Colon (tissue), 2 donors: ENCODE results near the gene MTA1.

Experiments
- FAIRE-seq: peaks from 2 replicates; lab custom pipeline; 2012; peaks lifted over from hg19 to GRCh38; lab: Jason Lieb, UNC
- donor health status: control.
- donor health status: control.

Gene MTA1

DNA sequence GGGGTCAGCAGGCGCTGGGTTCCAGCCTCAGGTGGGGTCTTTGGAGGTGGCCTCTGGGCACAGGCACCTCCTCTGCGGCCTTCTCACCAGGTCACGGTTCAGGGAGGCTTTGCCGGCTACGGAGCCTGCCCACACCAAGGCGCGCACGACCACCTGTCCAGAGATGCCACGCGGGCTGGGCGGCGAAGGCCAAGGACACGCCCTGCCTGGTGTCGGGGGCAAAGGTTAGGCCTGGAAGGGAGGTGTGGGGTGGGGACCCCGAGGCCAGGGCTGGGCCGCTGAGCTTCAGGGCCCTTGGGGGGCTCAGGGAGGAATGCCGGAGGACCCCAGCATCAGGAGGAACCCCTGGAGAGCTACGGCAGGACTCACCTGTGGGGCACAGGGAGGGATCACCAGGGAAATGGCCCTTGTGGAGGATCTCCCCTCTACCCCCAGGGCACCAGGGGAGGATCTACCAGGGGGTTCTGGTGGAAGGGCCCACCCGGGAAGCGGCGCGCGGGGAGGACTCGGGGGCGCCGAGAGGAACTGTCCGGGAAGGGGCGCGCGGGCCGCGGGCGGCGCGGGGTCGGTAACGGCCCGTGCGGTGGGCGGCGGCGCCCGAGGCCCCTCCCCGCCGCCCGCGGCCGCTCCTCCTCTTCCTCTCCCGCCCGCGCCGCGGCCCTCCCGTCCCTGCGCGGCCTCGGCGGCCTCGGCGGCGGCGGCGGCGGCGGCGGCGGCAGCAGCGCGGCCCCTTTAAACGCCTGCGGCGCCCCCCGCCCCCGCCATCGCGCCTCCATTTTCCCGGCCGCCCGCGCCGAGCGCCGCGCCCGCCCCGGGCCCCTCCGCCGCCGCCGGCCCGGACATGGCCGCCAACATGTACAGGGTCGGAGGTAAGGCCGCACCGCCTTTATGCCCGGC lies at the start of gene MTA1:
MTA1 (plus strand) TSS at position 633 of the 897 bp plus-strand sequence; CDS start at position 842, 209 bp downstream.
- FAIRE-seq = no peak

DNA sequence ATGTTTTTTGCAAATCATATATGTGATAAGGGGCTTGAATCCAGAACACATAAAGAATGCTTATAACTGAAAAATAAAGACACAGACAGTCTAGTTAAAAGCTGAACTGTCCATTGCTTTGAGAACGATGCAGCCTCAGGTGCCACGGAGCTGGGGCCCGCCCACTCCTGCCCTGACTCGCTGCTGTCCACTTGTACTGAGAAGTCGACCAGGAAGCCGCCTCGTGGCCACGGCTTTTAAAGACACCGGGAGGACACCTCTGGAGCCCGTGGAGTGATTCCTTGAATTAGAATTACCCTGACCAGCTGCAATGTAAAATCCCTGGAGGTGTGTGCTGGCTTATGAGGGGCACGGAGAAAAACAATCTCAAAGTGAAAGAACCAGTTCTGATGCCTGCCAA lies 45.2 kb upstream of the MTA1 start:
- FAIRE-seq = no peak

DNA sequence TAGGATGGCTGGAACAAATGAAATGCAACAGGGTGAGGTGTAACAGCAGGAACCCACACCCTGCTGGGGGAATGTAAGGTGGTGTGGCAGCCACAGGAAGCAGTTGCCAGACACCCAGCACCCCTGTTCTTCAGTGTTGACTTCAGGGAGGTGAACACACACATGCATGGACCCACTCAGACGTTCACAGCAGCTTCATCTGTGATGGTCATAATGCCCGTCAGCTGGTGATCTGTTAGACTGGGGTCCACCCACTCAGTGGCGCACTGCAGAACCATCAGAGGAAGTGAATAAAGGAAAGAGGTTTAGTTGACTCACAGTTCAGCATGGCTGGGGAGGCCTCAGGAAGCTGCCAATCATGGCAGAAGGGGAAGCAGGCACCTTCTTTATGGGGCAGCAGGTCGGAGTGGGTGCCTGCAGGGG lies 44.0 kb upstream of the MTA1 start:
- no peak for FAIRE-seq

DNA sequence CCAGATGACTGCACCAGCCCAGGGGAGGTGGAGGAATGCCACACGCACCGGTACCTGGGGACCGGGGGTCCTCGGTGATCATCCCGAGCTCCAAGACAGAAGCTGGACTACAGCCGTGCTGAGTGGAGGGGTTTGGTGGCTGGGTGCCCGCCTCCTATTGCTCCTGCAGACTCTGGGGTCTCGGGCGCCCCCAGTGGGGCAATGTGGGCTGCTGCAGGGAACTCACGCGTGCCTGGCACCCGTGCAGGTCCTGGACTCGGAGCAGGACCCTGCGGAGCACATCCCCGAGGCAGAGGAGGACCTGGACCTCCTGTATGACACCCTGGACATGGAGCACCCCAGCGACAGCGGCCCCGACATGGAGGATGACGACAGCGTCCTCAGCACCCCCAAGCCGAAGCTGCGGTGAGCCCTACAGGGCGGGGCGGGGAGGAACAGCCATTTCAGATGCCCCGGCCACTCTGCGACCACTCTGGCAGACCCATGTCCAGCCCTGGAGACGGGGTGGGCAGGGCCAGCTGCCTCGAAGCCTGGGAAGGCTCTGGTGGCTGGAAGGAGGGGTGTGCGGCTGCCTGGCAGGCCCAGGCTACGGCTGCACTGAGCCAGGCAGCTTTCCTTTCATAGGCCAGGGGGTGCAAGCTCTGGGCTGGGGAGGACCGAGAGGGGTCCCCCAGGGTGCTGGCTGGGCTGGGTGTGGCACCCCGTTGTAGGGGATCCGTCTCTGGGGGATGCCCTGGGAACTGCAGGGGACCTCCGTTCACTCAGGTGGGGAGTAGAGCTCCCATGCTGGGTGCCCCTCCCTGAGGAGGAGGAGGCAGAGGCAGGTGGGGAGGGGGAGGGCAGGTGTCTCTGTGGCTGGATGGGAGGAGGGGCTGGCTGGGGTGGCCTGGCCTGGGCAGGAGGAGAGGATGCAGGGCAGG lies 42.8 kb upstream of the MTA1 start:
- no peak for FAIRE-seq

DNA sequence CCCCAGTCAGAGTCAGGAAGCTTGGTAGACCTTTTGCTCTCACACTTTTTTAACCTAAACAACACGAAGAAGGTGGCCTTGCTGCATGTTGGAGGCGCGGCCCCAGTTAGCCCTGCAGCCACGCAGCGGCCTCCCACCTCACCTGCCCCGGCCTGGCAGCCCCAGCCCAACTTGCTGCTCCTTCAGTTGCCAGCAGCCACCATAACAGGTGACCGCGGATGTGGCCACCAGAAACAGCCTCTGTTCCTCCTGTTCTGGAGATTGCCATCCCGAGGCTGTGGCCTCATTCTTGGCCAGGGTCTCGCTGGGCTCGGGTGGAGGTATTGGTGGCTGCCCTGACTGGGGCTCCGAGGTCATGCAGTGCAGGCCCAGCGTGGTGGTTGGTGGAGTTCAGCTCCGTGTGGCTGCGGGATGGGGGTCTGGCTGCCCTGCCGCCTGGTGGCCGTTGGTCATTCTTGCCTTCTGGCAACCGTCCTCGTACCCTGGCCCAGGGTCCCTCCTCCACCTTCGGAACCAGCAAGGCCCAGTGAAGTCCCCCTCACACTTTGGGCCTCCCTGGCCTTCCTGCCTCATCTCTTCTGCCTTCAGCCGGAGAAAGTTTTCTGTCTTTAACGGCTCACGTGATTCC lies 42.0 kb upstream of the MTA1 start:
- no peak for FAIRE-seq

DNA sequence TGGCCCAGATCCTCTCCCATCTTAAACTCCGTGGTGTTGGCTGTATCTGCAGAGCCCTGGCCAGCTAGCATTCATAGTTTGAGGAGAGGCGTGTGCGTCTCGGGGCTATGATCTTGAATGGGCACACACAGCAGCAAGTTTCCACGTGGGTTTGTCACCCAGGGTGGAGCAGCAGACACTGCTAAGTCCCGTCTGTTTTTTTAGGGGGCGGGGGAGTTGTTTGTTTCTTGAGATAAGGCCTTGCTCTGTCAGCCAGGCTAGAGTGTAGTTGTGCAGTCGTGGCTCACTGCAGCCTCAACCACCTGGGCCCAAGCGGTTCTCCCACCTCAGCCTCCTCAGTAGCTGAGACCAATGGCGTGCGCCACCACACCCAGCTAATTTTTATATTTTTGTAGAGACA lies 41.4 kb upstream of the MTA1 start:
- FAIRE-seq = no peak

DNA sequence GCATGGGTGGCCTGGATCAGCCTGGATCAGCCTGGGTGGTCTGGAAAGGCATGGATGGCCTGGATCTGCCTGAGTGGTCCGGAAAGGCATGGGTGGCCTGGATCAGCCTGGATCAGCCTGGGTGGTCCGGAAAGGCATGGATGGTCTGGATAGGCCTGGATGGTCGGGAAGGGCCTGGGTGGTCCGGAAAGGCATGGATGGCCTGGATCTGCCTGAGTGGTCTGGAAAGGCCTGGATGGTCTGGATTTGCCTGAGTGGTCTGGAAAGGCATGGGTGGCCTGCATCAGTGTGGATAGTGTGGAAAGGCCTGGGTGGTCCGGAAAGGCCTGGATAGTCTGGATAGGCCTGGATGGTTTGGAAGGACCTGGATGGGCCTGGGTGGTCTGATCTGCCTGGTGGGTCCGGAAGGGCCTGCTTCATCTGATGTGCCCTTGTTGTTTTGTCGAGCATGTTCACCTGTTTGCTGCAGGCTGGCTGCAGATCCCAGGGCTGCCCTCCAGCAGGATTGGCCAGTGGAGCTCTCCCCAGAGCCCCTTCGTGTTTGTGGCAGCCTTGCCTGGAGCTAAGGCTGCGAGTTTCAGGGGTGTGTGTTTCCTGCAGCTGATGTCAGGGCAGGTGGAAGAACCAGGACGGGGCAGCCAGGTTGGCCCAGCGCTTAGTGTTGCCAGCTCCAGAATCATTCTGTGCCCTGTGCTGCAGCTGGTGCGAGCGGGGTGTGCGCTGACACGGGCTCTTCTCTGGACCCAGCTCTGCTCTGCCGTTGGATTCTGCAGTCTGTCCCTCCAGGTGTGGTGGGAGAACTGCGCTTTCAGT lies 40.5 kb upstream of the MTA1 start:
- no peak for FAIRE-seq

DNA sequence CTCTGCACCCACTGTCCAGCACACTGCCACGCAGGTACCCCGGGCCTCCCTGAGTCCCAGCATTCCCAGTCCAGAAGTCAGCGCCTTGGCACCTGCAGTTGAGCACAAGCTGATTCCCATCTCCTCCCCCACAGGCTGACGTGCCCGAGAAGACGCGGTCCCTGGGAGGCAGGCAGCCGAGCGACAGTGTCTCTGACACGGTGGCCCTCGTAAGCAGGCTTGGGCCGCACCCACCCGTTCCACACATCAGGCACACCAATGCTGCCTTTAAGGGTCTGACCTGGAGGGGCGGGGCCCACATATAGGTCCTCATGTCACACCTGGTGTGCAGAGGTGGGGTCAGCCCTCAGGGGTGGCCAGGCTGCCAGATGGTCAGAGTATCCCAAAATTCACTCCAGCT lies 39.7 kb upstream of the MTA1 start:
- FAIRE-seq = no peak

DNA sequence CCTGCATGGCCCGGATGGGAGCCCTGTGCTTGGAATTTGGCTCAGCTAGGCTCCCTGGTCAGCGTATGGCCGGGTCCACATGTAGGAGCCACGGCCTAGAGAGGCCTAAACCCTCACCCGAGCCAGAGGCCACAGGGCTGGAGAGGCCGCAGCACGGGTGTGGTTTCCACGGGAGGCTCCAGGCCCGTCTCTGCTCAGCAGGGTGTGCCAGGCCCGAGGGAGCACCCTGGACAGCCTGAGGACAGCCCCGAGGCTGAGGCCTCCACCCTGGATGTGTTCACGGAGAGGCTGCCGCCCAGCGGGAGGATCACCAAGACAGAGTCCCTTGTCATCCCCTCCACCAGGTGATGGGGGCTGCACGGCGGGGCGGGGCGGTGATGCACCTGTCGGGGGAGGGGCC lies 38.9 kb upstream of the MTA1 start:
- no peak for FAIRE-seq

DNA sequence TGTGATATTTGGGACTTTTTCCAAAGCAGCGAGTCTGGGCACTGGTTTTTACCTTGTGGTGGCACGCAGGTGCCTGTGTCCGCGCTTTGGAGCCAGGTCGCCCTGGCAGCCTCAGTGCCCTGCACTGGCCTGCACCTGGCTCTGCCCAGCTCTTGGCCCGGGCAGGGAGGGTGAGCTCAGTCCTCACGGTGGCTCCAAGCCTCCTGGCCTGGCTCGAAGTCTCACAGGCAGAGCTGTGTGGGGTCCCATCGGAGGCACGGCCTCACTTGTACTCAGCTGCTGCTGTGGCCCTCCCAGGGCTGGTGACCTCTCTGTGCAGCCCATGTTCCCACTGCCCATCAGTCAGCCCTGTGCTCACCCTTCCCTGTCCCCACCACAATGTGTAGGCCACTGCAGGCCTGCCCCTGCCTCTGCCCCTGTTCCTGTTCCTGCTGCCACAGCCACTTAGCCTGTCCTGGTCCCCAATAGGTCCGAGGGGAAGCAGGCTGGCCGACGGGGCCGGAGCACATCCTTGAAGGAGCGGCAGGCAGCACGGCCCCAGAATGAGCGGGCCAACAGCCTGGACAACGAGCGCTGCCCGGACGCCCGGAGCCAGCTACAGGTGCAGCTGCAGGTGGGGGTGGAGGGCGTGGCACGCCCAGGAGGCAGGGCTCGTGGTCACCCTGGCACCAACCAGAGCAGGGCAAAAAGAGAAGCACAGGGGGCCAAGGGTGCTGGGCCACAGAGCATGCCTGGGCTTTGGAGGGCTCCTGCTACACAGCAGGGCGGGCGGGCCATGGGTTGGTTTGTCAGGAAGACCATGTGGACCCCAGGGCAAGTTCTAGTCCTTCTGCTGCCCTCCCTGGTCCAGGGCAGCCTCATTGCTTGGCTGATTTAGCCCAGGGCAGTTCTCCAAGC lies 37.9 kb upstream of the MTA1 start:
- no peak for FAIRE-seq

DNA sequence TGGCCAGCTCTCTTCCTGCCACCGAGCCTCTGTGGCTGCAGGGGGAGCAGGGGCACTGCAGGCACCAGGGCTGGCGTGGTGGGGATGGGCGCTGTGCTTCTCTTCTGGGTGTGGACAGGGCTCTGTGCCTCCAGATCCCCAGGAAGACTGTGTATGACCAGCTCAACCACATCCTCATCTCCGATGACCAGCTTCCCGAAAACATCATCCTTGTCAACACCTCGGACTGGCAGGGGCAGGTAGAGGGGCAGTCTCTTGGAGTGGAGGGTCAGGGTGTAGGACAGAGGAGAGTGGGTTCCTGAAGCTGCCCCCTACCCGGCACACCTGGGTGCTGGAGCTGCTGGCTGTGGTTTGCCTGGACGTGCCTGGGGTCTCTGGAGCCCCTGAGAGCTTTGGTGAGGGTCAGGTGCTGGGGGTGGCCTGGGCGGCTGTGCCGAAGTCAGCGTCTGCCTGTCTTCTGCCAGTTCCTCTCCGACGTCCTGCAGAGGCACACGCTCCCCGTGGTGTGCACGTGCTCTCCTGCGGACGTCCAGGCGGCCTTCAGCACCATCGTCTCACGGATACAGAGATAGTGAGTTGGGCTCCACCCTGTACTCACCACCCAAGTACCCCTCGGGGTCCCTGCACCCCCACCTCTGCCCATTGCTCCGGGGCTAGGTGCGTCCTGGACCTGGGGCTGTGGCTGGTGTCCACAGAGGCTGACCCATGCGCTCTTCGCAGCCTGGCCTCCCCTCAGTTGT lies 37.1 kb upstream of the MTA1 start:
- no peak for FAIRE-seq

DNA sequence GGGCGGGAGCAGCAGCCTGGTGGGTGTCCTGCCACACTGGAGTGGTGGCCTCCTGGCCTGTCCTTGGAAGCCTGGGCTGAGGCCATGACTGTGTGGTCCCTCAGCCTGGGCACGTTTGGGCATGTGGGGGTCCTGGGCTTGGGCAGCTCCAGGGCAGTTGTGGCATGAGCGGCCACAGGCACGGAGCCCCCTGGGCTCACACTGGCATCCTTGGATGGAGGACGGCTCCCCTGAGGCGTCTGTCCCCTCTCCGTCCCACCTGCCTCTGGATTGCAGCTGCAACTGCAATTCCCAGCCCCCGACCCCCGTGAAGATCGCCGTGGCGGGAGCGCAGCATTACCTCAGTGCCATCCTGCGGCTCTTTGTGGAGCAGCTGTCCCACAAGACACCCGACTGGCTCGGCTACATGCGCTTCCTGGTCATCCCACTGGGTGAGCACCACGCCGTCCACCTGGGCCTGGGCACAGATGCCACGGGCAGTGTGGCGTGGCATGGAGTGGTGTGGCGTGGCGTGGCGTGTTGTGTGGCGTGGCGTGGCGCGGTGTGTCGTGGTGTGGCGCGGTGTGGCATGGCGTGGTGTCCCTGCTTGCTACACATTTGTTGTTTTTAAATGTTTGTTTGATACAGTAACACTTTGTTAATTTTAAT lies 36.4 kb upstream of the MTA1 start:
- FAIRE-seq = no peak

DNA sequence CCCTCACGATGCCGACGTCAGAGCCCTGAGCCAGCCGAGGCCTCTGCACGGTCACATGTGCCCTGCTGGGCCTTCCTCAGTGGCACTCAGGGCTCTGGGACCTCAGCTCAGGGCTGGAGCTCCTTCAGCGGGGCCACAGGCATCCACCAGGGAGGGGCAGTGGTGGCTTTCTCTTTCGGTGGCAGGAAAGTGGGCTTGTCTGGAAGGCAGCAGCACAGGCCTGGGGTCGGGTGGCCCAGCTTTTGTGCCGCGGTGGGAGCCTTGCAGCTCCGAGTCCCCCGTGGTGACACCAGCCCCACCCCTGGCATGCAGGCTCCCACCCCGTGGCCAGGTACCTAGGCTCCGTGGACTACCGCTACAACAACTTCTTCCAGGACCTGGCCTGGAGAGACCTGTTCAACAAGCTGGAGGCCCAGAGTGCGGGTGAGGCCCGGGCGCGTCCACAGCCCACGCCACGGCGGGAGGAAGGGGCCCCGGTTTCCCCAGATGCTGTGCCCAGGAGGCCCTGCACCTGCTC lies 35.5 kb upstream of the MTA1 start:
- no peak for FAIRE-seq

DNA sequence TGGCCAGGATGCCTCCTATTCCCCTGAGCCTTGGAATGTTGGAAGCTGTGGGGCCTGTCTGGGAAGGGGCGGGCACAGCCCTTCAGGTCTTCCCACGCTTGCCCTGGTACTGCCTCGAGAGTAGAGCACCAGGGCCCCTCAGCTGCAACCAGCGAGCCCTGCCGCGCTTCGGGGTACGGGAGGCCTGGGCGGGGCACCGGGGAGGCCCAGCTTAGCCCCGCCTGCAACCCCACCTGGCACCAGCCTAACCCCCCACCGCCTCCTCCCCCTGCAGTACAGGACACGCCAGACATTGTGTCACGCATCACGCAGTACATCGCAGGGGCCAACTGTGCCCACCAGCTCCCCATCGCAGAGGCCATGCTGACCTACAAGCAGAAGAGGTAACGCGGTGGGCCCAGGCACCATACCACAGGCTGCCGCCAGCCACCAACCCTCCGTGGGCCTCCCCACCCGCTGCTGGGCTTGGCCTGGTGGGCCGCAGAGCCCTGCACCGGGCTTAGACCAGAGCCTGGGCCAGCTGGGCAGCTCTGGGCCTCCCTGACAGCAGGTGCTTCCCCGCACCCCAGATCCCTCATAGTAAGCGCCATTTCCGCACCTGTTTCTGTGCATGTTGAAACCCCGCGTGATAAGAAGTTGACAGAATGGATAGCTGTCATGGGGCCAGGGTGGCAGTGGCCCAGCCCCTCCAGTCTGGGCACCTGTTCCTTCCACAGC lies 34.9 kb upstream of the MTA1 start:
- FAIRE-seq = no peak

DNA sequence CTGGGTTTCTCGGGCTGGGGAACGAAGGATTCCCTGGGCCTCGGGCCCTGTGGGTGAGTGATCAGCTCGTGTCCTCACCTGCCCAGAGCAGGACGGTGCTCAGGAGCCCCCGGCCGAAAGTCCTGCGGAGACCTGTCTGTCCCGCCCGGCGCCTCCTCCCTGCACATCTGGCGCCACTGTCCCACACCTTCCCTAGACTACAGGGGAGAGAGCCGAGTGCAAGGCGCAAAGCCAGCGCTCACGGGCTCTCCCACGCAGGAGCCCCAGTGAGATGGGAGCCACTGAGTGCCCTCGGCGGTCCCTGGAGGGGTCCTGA lies 34.3 kb upstream of the MTA1 start:
- no peak for FAIRE-seq

DNA sequence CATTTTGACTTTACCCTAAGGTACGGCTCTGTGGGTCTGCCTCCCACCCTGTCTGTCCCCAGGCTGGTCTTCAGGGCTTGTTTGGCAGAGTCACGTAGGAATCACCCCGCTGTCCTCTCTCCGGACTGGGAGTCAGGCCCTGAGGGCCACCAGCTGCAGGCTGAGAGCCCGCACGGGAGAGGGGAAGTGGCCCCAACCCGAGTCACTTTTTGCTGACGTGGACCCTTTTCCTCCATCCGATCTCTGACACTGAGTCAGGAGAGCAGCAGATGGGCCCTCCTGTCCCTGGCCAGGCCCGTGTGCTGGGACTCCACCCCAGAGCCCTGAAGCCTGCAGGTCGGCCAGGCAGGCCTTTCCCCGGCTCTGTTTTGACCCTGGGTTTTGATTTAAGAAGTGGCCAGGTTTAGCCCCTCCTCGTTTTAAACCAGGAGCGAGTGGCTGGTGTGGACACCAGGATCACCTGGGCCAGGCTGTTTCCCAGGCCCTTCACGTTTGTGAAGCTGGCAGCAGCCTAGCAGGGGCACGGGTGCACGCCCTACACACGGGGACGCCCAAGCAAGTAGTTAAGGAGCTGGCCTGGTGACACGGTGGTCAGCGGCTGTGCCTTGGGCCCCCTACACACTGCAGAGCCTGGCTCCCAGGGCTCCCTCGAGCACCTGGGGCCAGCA lies 33.8 kb upstream of the MTA1 start:
- no peak for FAIRE-seq

DNA sequence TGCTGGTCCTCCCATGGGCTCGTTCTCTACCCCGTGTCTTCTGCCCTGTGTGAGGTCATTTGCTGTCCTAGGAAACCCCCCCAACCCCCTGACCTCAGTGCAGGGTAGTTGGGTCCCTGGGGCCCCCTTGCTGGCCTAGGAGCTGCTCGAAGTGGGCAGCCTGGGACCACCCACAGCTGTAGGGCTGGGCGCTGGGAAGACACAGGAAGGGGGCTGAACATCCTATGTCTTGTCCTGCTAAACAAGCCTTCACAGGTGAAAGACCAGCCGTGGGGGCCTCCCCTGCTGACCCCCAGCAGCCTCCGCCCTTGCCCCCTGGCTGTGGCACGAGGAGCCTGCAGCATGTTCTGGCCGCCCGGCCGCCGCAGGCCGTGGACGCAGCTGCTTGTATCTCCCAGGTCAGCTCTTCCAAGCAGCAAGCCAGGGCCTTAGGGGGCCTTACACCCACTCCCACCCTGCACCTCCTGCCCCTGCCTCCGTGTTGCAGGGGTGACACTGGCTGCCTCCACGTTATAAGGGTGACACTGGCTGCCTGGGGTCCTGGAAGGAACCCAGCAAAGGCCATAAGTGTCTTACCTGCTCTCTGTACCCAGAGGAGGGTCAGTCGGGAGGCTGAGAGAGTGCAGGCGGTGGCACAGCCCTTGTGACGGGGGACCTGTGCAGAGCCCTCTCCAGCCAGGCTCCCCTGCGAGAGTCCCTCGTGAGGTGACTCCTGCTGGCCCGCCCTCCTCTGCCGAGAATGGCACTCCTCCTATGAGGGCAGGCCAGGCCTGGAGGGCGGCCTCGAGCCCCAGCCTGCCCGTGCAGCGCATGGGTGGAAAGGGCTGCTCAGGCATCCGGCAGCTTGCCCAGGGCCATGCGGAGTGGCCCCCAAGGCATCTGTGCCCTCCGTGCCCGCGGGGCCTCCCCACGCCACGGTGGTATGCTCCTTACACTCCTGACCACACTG lies 32.8 kb upstream of the MTA1 start:
- FAIRE-seq = no peak
